ENCODE data around the gene PPP1R37.

PPP1R37 gene, protein sequence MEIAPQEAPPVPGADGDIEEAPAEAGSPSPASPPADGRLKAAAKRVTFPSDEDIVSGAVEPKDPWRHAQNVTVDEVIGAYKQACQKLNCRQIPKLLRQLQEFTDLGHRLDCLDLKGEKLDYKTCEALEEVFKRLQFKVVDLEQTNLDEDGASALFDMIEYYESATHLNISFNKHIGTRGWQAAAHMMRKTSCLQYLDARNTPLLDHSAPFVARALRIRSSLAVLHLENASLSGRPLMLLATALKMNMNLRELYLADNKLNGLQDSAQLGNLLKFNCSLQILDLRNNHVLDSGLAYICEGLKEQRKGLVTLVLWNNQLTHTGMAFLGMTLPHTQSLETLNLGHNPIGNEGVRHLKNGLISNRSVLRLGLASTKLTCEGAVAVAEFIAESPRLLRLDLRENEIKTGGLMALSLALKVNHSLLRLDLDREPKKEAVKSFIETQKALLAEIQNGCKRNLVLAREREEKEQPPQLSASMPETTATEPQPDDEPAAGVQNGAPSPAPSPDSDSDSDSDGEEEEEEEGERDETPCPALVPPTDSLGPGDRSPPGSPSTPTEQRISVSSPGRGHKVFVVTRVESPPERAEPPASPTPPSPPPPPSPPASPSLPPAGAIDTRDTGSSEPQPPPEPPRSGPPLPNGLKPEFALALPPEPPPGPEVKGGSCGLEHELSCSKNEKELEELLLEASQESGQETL

DNA sequence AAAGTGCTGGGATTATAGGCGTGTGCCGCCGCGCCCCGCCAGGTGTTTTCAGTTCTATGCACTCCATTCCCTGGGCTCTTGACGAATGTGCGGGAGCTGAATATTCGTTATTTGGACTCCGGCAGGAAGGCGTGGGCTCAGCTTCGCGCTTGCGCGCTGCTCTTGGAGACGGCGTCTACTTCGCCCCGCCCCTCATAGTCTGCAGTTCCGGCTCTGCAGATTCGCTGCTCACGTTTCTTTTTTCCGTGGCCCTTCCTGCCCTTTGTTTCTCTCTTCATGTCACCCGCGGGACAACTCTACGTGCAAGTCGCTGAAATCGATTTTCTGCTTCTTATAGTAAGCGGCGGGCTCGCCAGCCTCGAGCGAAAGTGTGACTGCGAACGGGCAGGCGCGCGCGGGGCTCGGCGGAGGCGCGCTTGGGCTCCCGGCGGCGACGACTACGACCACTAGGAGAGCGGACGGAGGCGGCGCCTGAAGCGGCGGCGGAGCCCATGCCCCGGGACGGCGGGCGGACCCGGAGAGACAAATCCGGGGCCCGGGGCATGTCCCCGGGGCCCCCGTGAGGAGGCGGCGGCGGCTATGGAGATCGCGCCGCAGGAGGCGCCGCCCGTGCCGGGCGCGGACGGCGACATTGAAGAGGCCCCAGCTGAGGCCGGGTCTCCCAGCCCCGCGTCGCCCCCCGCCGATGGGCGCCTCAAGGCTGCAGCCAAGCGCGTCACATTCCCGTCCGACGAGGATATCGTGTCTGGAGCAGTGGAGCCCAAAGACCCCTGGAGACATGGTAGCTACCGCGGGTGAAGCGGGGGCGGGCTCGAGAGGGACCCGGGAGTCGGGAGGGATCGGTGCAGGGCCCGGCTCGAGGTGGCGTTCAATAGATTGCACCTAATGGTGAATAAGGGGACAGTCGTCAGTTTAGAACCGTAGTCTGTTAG is at the start of gene PPP1R37:
TSS of gene PPP1R37 (plus strand) at position 433 of the 932 bp plus-strand sequence. CDS start at position 580, 147 bp downstream.
- peak; percentile 62 for DNase-seq

DNA sequence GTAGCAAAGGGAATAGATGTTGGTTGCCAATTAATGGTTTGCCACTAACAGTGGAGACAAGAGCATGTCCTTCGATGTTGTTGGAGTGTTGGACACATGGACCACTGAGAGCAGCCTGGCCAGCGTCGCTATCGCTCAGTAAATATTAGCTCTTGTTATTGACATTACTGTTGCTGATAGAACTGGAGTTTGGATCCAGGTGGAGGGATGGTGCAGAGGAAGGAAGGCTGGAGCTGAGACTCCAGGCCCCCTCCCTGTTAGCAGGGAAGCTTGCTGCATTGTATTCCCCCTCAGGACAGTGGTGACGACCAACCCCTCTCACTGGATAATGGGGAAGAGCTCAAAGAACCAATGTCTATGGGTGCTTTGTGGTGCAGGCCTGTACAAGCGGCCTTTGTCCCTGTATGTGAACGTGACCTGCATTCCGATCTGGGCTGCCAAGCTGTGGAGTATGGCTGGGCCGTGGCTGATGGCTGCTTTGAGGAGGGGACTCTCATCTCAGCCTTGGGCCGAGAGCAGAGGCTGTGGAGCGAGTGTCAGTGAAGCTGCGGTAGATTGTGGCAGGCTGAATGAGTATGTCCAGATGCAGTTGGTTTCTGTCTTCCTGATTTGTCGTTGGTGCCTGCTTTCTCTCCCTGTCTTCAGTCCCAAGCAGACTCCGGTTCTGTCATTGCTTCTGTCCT is 47.2 kb upstream of the PPP1R37 start:
- no peak for DNase-seq

DNA sequence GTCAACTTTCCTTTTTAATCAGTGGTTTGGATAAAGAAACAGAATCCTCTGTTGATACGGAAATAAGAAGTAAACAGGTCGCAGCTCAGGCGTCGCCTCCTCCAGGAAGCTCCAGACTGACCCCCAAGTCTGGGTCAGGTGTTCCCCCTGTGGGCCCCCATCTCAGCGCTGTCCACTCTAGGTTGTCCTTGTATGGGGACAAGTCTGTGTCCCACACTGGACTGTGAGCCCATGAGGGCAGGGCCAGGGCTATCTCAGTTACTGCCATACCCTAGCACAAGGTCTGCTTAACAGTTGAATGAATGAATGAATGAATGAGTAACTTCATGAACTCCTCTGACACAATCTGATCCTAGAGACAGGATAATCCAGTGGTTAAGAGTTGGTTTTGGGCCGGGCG is 46.6 kb upstream of the PPP1R37 start:
- no peak for DNase-seq

DNA sequence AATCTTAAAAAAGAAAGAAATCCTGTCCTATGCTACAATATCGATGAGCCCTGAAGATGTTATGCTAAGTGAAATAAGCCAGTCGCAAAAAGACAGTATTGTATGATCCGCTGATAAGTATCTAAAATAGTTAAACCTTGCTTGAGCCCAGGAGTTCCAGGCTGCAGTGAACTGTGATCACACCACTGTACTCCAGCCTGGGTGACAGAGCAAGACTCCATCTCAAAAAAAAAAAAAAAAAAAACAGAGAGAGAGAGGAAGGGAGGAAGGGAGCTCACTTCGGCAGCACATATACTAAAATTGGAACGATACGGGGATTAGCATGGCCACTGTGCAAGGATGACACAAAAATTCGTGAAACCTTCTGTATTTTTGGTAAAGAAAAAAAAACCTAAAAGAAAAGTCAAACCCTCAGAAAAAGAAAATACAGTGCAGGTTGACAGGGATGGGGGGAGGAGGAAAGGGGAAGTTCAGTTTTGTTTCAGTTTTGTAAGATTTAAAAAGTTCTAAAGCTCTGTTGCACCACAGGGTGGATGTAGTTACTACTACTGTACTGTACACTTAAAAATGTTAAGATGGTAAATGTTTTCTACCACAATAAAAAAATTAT is 45.7 kb upstream of the PPP1R37 start:
- DNase-seq, result no peak

DNA sequence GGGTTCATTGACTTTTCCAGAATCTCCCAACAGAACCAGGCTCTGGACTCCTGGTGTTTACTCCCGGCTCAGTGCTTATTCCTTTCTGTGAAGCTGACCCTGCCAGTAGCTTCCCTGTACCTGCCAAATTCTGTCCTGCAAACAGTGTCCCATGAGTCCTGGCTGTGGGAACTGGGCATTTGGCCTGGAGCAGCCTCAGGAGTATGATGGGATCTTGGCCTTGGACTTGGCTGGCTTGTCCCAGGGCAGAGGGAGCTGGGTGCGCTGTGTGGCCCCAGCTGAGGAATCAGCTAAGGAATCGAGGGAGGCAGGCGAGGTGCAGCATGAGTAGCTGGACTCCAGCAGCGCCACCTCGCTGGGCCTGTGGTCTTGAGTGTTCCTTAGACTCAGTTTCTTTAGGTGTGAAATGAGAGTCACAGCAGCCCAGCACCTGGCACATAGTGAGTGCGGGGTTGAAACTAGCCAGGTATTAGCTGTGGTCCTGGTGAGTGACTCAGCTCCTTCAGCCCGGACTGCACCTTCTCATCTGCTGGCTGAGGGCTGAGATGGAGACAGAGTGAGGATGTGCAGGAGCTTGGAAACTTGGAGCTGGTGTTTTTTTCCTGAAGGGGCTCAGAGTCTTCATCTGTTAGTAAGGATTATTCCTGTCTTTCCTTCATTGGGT is 43.8 kb upstream of the PPP1R37 start:
- DNase-seq, result no peak

DNA sequence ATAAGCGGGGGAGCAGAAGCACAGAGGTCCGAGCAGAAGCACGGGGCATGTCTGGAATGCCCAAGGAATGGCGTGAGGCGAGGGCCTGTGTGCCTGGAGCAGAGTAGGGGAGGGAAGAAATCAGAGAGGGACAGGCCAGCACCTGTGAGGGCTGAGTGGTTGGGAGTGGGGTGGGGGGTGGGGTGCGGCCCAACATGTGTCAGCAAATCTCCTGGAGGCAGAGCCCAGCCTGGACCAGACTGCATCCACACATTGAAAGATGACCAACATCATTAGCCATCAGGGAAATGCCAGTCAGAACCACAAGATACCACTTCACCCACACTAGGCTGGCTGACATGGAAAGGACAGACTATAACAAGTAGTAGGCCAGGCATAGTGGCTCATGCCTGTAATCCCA is 42.9 kb upstream of the PPP1R37 start:
- no peak for DNase-seq

DNA sequence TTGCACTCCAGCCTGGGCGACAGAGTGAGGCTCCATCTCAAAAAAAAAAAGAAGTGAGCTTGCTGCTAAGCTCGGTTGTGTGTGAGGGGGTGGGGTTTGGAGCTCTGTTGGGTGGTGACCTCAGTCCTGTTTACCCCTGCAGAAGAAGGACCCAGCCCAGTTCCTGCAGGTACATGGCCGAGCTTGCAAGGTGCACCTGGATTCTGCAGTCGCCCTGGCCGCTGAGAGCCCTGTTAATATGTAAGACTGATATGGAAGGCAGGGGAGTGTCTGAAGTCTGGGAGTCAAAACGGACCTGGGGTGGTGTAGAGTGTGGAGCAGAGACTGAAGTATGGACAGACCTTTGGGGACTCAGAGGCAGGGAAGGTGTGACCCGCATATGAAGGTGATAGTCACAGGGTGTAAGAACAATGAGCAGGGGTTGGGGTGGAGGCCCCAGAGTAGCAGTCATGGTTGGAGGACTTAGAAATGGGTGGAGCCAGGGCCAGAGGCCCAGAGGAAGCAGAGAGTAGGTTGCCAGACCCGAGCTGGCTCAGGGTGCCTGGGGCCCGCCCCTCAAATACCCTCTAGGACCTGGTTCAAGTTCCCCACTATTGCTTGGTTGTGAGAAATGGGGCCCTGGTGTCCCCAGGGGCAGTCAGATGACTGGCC is 40.9 kb upstream of the PPP1R37 start:
- DNase-seq, result no peak

DNA sequence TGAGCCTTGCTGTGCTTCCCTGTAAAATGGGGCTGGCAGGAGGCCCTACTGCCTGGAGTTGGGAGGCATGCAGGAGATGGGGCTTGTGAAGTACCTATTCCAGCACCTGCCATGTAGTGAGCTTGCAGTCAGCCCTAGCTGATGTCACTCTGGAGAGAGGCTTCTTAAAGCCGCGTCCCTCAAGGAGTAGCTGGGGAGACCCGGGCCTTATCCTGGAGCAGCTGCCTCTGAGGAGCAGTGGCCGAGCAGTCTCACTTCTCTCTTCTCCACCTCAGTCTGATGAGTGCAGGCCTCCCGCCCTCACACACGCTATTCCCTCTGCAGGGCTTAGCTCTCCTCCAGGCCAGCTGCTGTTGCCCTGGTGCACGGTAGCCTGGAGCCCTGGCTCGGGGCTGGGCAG is 36.1 kb upstream of the PPP1R37 start:
- DNase-seq, result no peak

DNA sequence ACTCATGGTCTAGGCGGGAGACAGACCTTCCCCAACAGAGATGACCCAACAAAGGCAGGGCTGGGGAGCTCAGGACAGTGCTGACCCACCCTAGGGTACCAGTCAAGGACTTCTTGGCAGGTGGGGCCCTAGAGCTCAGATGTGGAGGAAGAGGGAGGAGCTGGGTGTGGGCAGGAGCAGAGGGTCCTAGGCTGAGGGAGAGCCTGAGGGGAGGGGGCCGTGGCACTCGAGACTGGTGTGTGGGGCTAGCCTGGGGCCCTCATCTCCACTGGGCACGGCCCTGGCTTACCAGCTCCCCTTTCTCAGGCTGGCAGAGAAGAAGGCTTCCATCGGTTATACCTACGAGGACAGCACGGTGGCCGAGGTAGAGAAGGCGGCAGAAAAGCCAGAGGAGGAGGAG is 35.5 kb upstream of the PPP1R37 start:
- no peak for DNase-seq

DNA sequence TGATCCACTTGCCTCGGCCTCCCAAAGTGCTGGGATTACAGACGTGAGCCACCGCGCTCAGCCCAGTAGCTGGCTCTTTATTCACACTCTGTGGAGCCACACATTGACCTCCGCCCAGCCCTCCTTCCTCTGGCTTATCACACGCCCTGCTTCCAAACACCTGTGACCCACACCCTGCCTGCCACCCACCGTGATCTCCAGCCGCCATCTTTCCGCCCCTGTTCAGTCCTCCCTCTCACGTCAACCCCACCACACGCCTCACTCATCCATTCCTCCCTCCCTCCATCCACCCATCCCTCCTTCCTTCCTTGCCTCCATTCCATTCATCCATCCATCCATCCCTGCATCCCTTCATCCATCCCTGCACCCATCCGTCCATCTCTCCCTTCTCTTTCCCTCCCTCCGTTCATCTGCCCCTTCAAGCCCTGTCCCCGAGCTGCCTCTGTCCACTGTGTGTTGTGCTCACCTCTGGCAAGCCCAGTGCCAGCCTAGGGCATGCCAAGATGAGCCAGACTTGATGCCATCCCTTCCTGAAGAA is 34.3 kb upstream of the PPP1R37 start:
- DNase-seq, result no peak

DNA sequence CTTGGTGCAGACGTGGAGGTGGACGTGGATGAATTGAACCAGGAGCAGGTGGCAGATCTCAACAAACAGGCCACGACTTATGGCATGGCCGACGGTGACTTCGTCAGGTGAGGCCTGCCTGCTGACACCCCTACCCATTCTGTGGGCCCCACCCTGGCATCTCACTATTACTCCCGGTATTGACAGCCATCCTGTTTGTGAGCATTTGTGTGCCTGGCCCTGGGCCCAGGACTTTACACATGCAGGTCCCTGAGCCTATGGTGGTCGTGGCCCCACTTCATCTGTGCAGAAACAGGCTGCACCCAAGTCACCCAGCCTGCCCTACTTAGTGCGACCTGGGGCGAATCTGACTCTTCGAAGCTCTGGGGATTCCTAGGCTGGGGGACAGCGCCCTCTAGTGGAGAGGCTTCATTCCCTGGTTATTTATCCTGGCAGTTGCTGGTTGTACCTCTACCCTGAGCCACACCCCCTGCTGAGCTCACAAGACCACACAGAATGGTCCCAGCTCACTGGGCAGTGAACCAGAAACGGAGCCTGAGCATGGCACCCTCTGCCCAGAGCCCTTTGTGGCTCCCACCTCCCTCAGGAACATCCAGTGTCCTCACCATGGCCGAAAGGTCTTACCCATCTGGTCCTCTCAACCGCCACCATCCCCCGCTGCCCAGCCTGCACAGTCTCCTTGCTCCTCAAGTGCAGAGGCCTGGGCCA is 33.6 kb upstream of the PPP1R37 start:
- no peak for DNase-seq

DNA sequence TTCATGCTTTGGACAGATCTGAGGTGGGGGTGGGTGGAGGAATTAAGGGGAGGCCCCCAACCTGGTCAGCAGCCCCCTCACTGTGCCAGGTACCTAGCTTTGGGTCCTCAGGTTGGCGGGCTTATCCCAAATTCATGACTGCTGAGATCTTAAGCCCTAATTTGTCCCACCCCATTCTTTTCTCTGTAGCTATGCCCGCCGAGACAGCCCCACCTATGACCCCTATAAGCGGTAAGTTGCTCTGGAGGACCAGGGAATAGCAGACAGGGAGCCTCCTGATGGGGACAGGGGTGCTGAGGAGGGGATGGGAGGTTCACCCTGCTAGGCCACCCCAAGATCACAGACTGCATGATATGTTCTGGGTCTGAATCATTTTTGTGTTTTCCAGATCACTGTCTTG is 31.0 kb upstream of the PPP1R37 start:
- DNase-seq, result no peak

DNA sequence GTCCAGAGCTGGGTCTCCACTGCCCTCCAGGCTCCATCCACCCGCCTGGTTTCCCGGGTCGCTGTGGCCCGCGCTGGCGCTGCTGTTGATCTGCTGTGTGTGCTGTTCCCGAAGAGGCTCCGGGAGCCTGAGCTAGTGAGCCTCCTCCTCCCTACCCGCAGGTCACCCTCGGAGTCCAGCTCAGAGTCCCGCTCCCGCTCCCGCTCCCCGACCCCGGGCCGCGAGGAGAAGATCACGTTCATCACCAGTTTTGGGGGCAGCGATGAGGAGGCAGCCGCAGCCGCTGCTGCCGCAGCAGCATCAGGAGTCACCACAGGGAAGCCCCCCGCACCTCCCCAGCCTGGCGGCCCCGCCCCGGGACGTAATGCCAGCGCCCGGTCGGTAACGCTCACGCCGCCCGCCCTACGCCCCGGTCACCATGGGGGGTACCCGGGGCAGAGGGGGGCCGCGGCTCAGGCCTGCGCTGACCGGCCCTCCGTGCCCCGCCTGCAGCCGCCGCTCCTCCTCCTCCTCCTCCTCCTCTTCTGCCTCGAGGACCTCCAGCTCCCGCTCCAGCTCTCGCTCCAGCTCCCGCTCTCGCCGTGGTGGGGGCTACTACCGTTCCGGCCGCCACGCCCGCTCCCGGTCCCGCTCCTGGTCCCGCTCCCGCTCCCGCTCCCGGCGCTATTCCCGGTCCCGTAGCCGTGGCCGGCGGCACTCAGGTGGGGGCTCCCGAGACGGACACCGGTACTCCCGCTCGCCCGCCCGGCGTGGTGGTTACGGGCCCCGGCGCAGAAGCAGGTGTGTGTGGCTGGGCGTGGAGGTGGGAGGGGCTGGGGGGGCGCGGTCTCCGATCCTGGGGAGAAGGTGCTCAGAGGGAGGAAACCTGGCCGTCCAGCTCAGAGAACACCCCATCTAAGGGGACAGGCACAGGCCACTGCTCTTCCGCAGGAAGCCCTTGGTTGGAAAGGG is 28.9 kb upstream of the PPP1R37 start:
- no peak for DNase-seq

DNA sequence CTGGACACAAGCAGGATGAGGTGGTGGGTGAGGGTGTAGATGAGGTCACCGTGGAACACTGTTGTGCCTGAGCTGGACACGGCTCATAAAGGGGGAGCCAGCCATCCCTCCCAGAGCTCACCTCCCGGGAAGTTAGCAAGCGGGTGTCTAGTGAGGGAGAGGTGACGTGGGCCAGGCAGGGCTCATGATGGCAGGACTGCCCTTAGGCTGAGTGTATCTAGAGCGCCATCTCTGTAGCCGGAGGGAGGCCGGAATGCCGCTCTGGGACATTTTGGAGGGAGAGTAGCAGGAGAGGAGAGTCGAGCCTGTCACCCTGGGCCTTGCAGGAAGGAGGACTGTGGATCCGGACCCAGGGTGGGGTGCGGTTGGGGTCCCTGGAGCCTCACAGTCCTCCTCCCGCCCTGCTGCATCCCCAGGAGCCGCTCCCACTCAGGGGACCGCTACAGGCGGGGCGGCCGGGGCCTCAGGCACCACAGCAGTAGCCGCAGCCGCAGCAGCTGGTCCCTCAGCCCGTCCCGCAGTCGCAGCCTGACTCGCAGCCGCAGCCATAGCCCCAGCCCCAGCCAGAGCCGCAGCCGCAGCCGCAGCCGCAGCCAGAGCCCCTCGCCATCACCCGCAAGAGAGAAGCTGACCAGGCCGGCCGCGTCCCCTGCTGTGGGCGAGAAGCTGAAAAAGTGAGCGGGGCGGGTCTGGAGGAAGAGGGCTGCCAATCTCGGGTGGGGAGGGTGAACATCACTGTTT is 25.9 kb upstream of the PPP1R37 start:
- DNase-seq, result no peak

DNA sequence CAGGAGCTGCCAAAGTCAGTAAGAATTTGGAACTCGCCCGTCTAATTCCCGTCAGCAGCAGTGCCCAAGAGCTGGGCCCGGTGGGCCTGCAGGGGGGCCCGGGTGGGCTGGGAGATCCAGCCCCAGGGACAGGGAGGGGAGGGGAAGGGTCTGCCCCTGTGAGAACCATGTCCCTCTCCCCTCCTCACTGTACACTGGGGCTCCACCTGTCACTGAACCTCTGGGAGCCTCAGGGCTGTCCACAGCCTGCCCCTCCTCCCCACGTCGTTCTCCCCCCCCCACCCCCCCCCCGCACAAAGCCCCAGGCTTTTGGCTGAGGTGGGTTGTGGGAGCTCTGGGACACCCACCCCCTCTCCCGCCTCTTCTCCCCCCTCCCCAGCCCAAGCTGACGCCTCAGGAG is 24.9 kb upstream of the PPP1R37 start:
- DNase-seq, result no peak

DNA sequence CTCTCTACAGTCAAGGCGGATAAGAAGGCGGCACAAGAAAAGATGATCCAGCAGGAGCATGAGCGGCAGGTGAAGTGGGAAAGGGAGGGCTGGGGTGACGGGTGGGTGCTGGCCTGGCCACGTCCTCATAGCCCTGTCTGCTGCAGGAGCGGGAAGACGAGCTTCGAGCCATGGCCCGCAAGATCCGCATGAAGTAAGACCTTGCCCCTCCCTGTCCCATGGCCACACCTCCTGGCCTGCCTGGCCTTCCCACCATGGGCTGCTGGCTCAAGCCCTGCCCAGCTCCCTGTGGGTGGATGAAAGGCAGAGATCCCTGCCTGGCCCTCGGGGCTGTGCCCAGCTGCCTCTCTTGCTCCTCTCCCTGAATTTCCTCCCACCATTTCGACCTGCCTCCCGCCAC is 23.9 kb upstream of the PPP1R37 start:
- no peak for DNase-seq

DNA sequence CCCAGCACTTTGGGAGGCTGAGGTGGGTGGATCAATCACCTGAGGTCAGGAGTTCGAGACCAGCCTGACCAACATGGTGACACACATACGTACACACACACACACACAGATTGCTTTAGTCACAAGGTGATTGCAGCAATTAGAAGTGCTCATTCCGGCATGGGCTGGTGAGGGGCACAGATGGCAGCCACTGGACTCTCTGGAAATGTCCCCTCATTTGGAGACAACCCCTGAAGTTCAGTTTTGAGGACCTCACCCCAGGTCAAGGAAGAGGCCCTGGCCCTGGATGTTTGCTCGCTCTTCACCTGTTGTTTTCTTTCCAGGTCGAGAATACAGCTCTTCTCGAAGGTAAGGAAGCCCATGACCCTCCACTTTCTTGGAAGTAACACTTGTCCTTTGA is 22.8 kb upstream of the PPP1R37 start:
- no peak for DNase-seq

DNA sequence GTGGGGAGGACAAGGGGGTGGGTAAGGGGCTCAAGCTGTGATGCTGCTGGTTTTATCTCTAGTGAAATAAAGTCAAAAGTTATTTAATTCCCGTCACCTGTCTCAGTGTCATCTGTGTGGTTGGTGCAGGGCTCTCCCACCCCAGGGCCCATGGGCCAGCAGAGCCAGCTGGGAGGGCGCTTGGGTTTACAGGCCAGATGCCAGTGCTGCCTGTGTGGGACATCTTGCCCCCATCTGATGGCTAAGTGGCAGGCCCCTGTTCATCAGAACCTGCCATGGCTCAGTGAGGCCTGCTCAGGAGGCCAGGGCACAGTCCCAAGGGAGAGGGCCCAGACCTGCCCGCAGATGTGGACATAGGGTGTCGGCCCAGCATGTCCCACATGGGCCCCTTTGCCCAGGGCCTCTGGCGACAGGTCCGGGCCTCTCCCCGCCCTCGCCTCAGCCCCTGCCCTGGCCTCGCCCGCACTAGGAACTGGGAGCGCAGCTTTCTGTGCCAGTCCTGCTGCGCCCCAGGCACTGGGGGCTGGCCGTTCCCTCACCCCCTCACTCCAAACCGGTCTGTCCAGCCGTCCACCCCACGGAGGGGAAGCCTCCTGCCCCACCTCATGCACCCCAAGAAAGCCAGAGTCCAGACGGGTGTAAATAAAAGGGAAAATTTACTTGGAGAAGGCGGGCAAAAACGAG is 22.0 kb upstream of the PPP1R37 start:
- DNase-seq, result no peak
